K562 (cell line): ENCODE data around the gene PNRC2. TPM values are rescaled to one million over a fixed set of nuclear protein-coding genes. Genes with fewer than 3 reads are reported as not detected.

Source experiments
- BMI1 ChIP-seq: fragments of 150-350 bp; IDR thresholded peaks from 2 replicates; pipeline ENCODE4 v1.6.1; 2014; ENCODE audit warnings: low read length
- C11orf30 ChIP-seq: fragments of 450-650 bp; IDR thresholded peaks from 2 replicates; pipeline ENCODE4 v1.6.1; 2016; ENCODE audit warnings: low read depth, mild to moderate bottlenecking
- CBFB ChIP-seq: sonication (generic); formaldehyde crosslinking; IDR thresholded peaks from 2 replicates; pipeline ENCODE4 v1.4.0; 2020; ENCODE audit warnings: mild to moderate bottlenecking, missing genetic modification reagents
- CHD4 ChIP-seq: fragments of 200-600 bp; sonication (generic); IDR thresholded peaks from 3 replicates; pipeline ENCODE4 v1.6.1; 2012; ENCODE audit warnings: low read depth, mild to moderate bottlenecking, mixed read lengths, low read length, inconsistent platforms; ENCODE audit not compliant: insufficient read depth, insufficient replicate concordance, poor library complexity, severe bottlenecking
- ELF4 ChIP-seq: fragments of 450-650 bp; formaldehyde crosslinking; IDR thresholded peaks from 2 replicates; pipeline ENCODE4 v1.4.0; 2022; ENCODE audit warnings: missing genetic modification characterization
- FIP1L1 ChIP-seq: fragments of 200-400 bp; formaldehyde crosslinking; IDR thresholded peaks from 2 replicates; pipeline ENCODE4 v1.6.1; 2018; ENCODE audit warnings: mild to moderate bottlenecking, low read depth, low read length; ENCODE audit not compliant: poor library complexity, severe bottlenecking
- HEY1 ChIP-seq: fragments of 250-450 bp; sonication (Bioruptor Pico); IDR thresholded peaks from 2 replicates; pipeline ENCODE4 v1.5.0; 2020; ENCODE audit warnings: mild to moderate bottlenecking, moderate library complexity, borderline replicate concordance
- JUN ChIP-seq, 2 experiments: sonication (generic) in 1 of 2; formaldehyde crosslinking in 1 of 2; IDR thresholded peaks; 2 replicates each; pipeline versions ENCODE4 v1.6.1 to v1.8.0; 2012 to 2022; ENCODE audit warnings: borderline replicate concordance in 2 of 2, mild to moderate bottlenecking in 2 of 2, improper control_type of control experiment in 1 of 2, low read depth in 1 of 2, low read length in 1 of 2, missing genetic modification reagents in 1 of 2
- PHB2 ChIP-seq: fragments of 450-650 bp; IDR thresholded peaks from 2 replicates; pipeline ENCODE4 v1.6.1; 2017; ENCODE audit warnings: low read depth
- RFX1 ChIP-seq: fragments of 450-650 bp; IDR thresholded peaks from 2 replicates; pipeline ENCODE4 v1.6.1; 2016; ENCODE audit warnings: mild to moderate bottlenecking, moderate library complexity
- SMC3 ChIP-seq: conservative IDR thresholded peaks from 2 replicates; pipeline ENCODE4 v1.6.1; 2011; ENCODE audit warnings: low read depth, low read length, improper control_type of control experiment; ENCODE audit not compliant: insufficient read depth
- TCF7L2 ChIP-seq: fragments of 150-350 bp; IDR thresholded peaks from 2 replicates; pipeline ENCODE4 v1.6.1; 2016; ENCODE audit warnings: low read depth, mild to moderate bottlenecking, low read length, moderate library complexity
- WHSC1 ChIP-seq: IDR thresholded peaks from one replicate; pipeline ENCODE4 v1.6.1; 2012; ENCODE audit warnings: low read length, control low read depth, inconsistent platforms
- ZFP1 ChIP-seq: fragments of 450-650 bp; formaldehyde crosslinking; IDR thresholded peaks from 2 replicates; pipeline ENCODE4 v1.4.0; 2020; ENCODE audit warnings: mild to moderate bottlenecking, mixed read lengths
- ZNF224 ChIP-seq: sonication (generic); formaldehyde crosslinking; IDR thresholded peaks from 2 replicates; pipeline ENCODE4 v1.8.0; 2022; ENCODE audit warnings: mild to moderate bottlenecking, missing genetic modification reagents
- ZNF436 ChIP-seq: fragments of 250-450, 450-650 bp; sonication (Bioruptor Pico); formaldehyde crosslinking; IDR thresholded peaks from 2 replicates; pipeline ENCODE4 v1.7.0; 2020; ENCODE audit warnings: mild to moderate bottlenecking
- ZNF507 ChIP-seq: conservative IDR thresholded peaks from 2 replicates; pipeline ENCODE4 v1.6.1; 2017; ENCODE audit warnings: missing genetic modification characterization, missing compliant biosample characterization
- polyA plus RNA-seq, 8 experiments: library from polyadenylated mRNA; depleted of rRNA in 4 of 8; stranded (reverse) in 5 of 8; unstranded in 3 of 8; fragments of >200 nt; fragmentation: Nextera tagmentation in 2 of 8; fragmentation: Illumina TruSeq in 1 of 8; extraction: Ambion mirVana in 2 of 8; extraction: Trizol in 1 of 8; gene quantifications; 2 replicates each; pipeline versions ENCODE4 v1.2.1 to v1.2.3, GENCODE V29; 2011 to 2014; ENCODE audit warnings: inconsistent platforms in 1 of 8, missing spikeins in 1 of 8
- total RNA-seq, 7 experiments: library from RNA; depleted of rRNA in 6 of 7; stranded (reverse); fragments of >200 nt in 6 of 7; fragmentation: Illumina TruSeq in 2 of 7; extraction: Trizol in 2 of 7; gene quantifications; 2 replicates each; pipeline versions ENCODE4 v1.2.1 to v1.2.3, GENCODE V29; 2011 to 2021; ENCODE audit warnings: low replicate concordance in 1 of 7
- TF ChIP-seq, protein P1 (sequence below): sonication (generic); formaldehyde crosslinking; IDR thresholded peaks from 2 replicates; pipeline ENCODE4 v1.8.0; 2022; ENCODE audit warnings: mild to moderate bottlenecking, missing genetic modification reagents
- TF ChIP-seq, protein P2 (sequence below): fragments of 450-650 bp; formaldehyde crosslinking; IDR thresholded peaks from 2 replicates; pipeline ENCODE4 v1.4.0; 2020; ENCODE audit warnings: mild to moderate bottlenecking, moderate library complexity
- TF ChIP-seq, protein P3 (sequence below), 3 experiments: IDR thresholded peaks in 2 of 3; conservative IDR thresholded peaks in 1 of 3; 2 replicates each; pipeline ENCODE4 v1.5.1; 2011 to 2012; ENCODE audit warnings: low read length in 3 of 3, mild to moderate bottlenecking in 3 of 3, control low read depth in 2 of 3, improper control_type of control experiment in 1 of 3, inconsistent platforms in 1 of 3, low read depth in 1 of 3, mixed read lengths in 1 of 3, moderate library complexity in 1 of 3; ENCODE audit not compliant: insufficient read depth in 2 of 3

PNRC2 gene
- total and polyA plus RNA-seq, 9 of the 15 experiments (the other 6 are each of a cell fraction or from before 2014, with no cell fraction given), result 127 to 303 (median 203) TPM

DNA sequence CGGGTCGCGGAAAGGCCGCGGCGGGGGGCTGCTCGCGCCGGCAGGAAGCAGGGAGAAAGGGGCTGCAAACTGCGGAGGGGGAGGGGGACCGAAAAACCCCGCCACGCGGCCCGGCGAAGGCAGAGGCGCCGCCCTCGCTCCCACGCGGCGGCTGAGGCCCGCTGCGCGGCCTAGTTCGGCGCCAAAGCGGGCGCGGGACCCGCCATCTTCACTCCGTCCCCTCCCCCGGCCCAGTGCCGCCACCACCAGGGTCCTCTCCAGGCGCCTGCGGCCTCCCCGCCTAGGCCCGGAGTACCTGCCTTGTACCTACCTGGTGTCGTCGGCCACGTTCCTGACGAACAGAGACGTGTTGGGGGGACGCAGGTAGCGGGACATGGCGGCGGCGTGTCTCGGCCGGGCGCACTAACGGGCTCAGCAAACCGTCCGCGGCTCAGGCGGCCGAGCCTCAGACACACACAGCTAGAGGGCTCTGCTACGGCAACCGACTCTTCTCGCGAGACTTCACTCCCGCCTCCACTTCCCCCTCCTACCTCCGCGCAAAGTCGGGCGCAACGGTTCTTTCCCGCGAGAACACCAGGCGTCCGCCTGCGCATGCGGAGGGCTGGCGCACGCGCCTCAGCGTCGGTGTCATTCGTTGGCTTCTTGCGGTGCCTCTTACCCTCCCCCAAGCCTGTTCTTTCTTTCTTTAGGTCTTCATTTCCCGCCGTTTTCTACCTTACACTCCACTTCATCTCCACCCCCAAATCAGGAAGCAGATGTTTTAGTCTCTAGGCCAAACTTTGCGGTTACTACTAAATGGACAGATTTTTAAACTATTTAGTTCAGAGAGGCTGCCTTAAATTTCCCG is 20.5 kb downstream of the PNRC2 start, which contains the start of gene SRSF10 (continued):
- TF ChIP-seq, protein P1, sequence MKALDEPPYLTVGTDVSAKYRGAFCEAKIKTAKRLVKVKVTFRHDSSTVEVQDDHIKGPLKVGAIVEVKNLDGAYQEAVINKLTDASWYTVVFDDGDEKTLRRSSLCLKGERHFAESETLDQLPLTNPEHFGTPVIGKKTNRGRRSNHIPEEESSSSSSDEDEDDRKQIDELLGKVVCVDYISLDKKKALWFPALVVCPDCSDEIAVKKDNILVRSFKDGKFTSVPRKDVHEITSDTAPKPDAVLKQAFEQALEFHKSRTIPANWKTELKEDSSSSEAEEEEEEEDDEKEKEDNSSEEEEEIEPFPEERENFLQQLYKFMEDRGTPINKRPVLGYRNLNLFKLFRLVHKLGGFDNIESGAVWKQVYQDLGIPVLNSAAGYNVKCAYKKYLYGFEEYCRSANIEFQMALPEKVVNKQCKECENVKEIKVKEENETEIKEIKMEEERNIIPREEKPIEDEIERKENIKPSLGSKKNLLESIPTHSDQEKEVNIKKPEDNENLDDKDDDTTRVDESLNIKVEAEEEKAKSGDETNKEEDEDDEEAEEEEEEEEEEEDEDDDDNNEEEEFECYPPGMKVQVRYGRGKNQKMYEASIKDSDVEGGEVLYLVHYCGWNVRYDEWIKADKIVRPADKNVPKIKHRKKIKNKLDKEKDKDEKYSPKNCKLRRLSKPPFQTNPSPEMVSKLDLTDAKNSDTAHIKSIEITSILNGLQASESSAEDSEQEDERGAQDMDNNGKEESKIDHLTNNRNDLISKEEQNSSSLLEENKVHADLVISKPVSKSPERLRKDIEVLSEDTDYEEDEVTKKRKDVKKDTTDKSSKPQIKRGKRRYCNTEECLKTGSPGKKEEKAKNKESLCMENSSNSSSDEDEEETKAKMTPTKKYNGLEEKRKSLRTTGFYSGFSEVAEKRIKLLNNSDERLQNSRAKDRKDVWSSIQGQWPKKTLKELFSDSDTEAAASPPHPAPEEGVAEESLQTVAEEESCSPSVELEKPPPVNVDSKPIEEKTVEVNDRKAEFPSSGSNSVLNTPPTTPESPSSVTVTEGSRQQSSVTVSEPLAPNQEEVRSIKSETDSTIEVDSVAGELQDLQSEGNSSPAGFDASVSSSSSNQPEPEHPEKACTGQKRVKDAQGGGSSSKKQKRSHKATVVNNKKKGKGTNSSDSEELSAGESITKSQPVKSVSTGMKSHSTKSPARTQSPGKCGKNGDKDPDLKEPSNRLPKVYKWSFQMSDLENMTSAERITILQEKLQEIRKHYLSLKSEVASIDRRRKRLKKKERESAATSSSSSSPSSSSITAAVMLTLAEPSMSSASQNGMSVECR, result peak; percentile 92
- TF ChIP-seq, protein P2, sequence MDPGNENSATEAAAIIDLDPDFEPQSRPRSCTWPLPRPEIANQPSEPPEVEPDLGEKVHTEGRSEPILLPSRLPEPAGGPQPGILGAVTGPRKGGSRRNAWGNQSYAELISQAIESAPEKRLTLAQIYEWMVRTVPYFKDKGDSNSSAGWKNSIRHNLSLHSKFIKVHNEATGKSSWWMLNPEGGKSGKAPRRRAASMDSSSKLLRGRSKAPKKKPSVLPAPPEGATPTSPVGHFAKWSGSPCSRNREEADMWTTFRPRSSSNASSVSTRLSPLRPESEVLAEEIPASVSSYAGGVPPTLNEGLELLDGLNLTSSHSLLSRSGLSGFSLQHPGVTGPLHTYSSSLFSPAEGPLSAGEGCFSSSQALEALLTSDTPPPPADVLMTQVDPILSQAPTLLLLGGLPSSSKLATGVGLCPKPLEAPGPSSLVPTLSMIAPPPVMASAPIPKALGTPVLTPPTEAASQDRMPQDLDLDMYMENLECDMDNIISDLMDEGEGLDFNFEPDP (CRISPR knock-in tag), result no peak
- no peak for TF ChIP-seq ZNF436 (CRISPR knock-in tag)
- peak; percentile 6; the same call in 1 of the 2 replicates for TF ChIP-seq JUN (IDR thresholded peaks at IDR 0.05; ENCODE audit: borderline replicate concordance, low read depth, low read length)
- peak; percentile 48; the same call in 1 of the 2 replicates for TF ChIP-seq JUN (CRISPR knock-in tag; IDR thresholded peaks at IDR 0.05; ENCODE audit: borderline replicate concordance)
- no peak for TF ChIP-seq CHD4
- TF ChIP-seq WHSC1, result no peak
- peak; percentile 57 for TF ChIP-seq RFX1
- TF ChIP-seq BMI1, result no peak
- TF ChIP-seq FIP1L1, result peak; percentile 93
- peak; percentile 70; the same call in 1 of the 2 replicates for TF ChIP-seq ZNF224
- no peak for TF ChIP-seq HEY1 (CRISPR knock-in tag)
- TF ChIP-seq C11orf30, result peak; percentile 82
- TF ChIP-seq PHB2, result no peak
- TF ChIP-seq ZFP1 (CRISPR knock-in tag), result no peak
- TF ChIP-seq SMC3, result no peak
- TF ChIP-seq, protein P3, sequence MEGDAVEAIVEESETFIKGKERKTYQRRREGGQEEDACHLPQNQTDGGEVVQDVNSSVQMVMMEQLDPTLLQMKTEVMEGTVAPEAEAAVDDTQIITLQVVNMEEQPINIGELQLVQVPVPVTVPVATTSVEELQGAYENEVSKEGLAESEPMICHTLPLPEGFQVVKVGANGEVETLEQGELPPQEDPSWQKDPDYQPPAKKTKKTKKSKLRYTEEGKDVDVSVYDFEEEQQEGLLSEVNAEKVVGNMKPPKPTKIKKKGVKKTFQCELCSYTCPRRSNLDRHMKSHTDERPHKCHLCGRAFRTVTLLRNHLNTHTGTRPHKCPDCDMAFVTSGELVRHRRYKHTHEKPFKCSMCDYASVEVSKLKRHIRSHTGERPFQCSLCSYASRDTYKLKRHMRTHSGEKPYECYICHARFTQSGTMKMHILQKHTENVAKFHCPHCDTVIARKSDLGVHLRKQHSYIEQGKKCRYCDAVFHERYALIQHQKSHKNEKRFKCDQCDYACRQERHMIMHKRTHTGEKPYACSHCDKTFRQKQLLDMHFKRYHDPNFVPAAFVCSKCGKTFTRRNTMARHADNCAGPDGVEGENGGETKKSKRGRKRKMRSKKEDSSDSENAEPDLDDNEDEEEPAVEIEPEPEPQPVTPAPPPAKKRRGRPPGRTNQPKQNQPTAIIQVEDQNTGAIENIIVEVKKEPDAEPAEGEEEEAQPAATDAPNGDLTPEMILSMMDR (IDR thresholded peaks at IDR 0.05 in 2 of 3, conservative IDR thresholded peaks at IDR 0.05 in 1 of 3; ENCODE audit: insufficient read depth in 2 of 3, low read depth in 1 of 3, low read length in 3 of 3), result peak; percentile 26 to 60 (median 38); a peak in 5 of 6 replicates
- TF ChIP-seq CBFB, result peak; percentile 53; the same call in 1 of the 2 replicates
- no peak for TF ChIP-seq TCF7L2
- TF ChIP-seq ELF4 (CRISPR knock-in tag), result 0 out of 2 replicates have a peak, but pooled peaks have one; percentile 75
- no peak for TF ChIP-seq ZNF507 (tag)
